GM21529 (cell line): ENCODE measurements around the gene CREG2.
"Not testable (repeated sequence)": the region's sequence is repeated elsewhere in the genome, so short reads cannot be mapped to it uniquely, and the experiment has no call there.

ENCODE experiments used
- ATAC-seq: cut with Tn5 transposase; IDR thresholded peaks from one replicate; pipeline ENCODE4 v1.9.1; 2021; ENCODE audit not compliant: unreplicated experiment

Gene CREG2

GRCh38 chr2:101348883-101349282, 38.4 kb downstream of the CREG2 start:
- no peak for ATAC-seq

GRCh38 chr2:101346909-101347308, 40.4 kb downstream of the CREG2 start:
- no peak for ATAC-seq

GRCh38 chr2:101344137-101344536, 43.2 kb downstream of the CREG2 start:
- ATAC-seq: no peak

- ATAC-seq: no peak
These were observed 44.7 kb downstream of the CREG2 start for GRCh38 chr2:101342625-101343008.

DNA sequence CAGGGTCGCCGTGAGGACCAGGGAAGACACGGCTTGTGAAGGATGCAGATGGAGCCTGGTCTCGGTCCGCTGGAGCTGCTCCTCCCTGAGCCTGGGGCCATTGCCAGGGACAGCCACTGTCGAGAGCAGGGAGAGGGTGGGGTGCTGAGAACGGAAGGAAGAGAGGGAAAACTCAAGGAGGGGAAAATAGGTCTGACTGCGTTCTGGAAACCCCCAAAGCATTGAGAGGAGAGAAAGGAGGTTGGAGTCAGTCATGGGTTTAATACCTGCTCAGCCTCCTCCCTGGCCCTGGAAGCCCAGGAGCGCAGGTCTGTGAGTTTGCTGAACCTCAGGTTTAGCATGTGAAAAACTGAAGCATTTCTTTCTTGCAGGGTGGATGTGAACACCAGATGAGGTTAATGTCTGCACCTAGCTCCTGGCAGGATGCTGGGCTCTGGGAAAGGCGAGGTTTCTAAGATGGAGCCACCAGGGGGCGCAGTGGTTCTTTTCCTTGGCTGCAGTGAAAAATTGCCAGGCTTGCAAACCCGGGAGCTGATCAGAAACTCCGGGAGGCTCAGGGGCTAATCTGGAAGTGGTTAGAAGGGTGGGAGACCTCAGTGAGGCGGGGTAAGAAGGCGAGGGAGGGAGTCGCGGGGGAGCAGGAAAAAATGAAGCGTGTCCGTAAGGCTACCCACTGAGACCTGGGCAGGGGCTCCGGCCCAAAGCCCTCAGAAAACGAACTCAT, 45.2 kb downstream of the CREG2 start:
- no peak for ATAC-seq

DNA sequence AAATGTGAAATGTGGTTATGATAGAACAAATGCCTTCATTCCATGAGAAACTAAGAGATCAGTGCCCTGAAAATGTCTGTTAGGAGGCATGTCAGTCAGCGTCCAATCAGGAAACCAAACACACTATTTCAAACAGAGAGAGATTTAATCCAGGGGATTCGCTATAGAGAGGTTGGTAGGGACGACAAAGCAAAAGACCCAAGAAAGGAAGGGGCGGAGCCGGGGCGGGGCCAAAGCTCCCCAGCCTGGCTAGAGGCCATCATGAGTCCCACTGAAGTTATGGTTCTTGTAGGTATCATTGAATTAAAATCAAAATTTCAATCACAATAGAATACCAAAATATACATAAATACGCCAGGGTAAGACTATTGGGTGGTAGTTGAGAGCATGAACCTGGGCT, 45.9 kb downstream of the CREG2 start:
- ATAC-seq: no peak

- no peak for ATAC-seq
These were observed 47.2 kb downstream of the CREG2 start for GRCh38 chr2:101340141-101340551.

- no peak for ATAC-seq
These were observed 47.9 kb downstream of the CREG2 start for GRCh38 chr2:101339266-101339880.

GRCh38 chr2:101337877-101338276, 49.4 kb downstream of the CREG2 start:
- ATAC-seq: no peak

- ATAC-seq: no peak
These were observed 54.2 kb downstream of the CREG2 start for GRCh38 chr2:101332885-101333766.

- no peak for ATAC-seq
These were observed 56.1 kb downstream of the CREG2 start for GRCh38 chr2:101331202-101331601.

- no peak for ATAC-seq
These were observed 56.9 kb downstream of the CREG2 start for GRCh38 chr2:101330253-101330933.

- ATAC-seq: no peak
These were observed 58.3 kb downstream of the CREG2 start for GRCh38 chr2:101329026-101329425.

DNA sequence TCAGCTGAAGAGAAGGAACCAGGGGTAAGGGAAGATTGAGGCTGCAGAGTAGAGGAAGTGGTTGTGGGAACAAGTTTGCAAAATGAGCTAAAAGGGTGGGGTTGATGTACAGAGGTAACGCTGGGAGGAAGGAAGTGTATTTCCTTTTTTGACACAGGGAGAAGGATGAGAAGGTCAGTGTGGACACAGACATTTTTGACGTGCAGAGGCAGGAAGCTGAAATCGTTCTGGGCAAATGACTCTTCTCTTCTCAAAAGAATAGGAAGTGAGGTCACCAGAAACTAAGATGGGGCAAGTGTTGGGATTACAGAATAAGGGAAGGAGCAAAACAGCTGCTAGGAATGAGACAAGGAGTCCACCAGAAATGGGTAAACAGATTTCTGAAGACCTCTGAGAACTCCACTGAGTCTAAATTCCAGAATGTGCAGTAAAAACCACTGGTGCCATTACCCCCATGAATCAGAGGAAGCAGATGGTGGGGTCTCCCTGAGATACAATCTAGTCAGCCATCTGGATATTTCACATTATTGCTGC, 58.8 kb downstream of the CREG2 start:
- ATAC-seq: peak; percentile 42

DNA sequence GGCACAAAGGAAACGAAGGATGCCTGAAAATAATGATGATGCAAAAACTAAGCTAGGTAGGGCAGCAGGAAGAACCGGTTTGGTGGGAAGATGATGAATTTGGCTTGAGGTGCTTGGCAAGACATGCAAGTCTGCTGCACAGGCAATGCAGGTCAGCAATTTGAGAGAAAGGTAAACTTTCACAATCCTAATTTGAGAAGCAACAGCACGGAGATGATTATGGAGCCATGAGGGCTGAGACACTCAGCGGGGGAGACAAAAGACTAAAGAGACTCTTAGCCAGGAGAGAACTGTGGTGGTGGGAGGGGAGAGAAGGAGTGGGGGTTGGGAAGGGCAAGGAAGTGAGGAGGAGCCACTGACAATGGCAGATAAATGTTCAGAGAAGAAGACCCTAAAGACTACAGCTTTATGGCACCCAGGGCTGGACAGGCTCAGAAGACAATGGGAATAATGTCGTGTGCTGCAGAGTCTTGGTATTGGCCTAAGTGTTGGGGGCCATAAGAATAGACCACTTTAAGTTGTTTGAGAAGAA, 59.4 kb downstream of the CREG2 start:
- ATAC-seq: peak; percentile 10

DNA sequence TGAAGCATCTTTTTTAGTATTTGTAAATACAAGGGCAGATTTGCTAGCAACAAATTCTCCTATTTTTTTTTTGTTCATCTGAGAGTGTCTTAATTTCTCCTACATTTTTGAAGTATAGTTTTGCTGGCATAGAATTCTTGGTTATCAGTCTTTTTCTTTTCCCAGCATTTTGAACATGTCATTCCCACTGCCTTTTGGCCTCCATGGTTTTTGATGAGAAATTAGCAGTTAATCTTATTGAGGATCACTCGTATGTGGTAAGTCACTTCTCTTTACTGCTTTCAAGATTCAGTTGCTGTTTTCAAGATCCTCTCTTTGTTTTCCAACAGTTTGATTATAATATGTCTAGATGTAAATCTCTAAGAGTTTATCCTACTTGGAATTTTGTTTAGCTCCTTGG, 61.9 kb downstream of the CREG2 start:
- ATAC-seq: no peak

DNA sequence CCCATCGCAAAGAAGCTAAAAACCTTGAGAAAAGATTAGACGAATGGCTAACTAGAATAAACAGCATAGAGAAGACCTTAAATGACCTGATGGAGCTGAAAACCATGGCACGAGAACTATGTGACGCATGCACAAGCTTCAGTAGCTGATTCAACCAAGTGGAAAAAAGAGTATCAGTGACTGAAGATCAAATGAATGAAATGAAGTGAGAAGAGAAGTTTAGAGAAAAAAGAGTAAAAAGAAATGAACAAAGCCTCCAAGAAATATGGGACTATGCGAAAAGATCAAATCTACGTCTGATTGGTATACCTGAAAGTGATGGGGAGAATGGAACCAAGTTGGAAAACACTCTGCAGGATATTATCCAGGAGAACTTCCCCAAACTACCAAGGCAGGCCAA, 70.7 kb downstream of the CREG2 start:
- not testable (repeated sequence) for ATAC-seq

DNA sequence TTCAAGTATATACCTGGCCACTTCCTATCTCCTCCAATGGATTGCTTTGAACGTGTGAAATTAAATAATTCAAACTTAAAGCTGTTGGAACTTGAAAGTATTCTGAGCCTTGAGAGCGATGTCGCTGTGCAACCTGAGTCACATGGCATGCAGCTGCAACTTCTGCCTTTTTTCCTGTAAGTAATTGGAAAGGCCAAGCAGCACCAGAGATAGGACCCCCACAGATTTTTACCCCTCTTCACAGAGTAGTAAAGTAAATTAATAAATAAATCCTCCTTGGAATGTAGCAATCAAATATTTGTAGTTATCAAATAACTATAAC, 75.6 kb downstream of the CREG2 start:
- ATAC-seq: no peak

DNA sequence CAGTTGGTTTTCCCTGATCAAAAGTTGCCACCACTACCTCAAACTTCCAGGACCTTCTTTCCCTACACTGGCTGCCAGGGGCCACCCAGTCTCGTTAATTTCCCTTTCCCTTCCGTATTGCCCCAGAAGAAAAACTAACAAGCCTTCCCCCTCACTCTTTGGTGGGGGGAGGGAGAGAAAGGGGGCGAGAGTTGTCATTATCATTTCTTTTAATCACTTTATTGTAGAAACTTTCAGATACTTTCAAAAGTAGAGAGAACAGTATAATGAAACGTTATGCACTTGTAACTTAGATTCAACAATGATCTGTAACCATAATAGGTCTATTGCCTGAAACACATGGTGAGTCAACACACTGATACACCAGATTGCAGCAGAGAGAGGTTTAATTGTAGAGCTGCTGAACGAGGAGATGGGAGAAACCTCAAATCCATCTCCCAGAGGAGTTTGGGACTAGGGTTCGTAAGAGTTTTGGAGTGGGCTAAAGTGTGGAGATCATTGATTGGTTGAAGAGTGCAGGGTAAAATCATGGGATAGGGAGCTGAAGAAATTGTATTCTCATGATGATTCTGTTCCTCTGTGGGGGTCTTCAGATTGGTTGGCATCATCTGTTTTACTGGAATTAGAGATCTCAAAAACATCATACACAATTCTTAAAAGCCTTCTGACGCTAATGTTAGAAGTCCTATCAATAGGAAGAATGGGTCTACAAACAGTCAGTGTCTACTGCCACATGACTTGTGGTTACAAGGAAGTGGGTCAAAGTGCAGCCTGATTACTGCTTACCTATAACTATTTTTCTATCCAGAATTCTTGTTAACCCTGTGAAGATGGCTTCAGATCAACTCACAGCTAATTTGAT, 76.2 kb downstream of the CREG2 start:
- no peak for ATAC-seq
